GM19455 (cell line): ENCODE data around the gene IFT88.
A peak's percentile ranks its signal among the peaks of the same experiment; 100 is the strongest.

Experiments
- ATAC-seq: cut with Tn5 transposase; IDR thresholded peaks from one replicate; pipeline ENCODE4 v1.9.1; 2021; ENCODE audit not compliant: unreplicated experiment

The IFT88 gene, protein sequence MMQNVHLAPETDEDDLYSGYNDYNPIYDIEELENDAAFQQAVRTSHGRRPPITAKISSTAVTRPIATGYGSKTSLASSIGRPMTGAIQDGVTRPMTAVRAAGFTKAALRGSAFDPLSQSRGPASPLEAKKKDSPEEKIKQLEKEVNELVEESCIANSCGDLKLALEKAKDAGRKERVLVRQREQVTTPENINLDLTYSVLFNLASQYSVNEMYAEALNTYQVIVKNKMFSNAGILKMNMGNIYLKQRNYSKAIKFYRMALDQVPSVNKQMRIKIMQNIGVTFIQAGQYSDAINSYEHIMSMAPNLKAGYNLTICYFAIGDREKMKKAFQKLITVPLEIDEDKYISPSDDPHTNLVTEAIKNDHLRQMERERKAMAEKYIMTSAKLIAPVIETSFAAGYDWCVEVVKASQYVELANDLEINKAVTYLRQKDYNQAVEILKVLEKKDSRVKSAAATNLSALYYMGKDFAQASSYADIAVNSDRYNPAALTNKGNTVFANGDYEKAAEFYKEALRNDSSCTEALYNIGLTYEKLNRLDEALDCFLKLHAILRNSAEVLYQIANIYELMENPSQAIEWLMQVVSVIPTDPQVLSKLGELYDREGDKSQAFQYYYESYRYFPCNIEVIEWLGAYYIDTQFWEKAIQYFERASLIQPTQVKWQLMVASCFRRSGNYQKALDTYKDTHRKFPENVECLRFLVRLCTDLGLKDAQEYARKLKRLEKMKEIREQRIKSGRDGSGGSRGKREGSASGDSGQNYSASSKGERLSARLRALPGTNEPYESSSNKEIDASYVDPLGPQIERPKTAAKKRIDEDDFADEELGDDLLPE

GRCh38 chr13:20566898-20567874 lies at the start of gene IFT88:
Gene IFT88 (plus strand): TSS chr13:20567157. CDS start chr13:20574386, 7,229 bp downstream.
- ATAC-seq = peak; percentile 87

DNA sequence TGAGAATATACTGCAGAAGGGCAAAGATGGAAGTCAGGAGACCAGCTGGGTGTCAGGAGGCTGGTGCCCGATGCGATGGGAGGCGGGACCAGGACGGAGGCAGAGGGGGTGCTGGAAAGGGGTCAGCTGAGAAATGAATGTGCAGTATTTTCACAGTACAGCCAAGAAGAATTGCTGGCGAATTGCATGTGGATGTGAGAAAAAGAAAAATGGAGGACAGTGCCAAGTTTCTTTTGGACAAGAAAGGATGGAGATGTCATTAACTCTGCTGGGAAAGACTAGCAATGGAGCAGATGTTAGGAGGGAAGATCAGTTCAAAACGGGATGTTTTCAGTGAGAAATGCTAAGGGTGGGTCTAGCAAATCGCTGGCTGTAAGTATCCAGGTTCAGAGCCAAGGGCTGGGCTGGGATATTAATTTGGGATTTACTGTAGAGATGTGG lies 48.3 kb upstream of the IFT88 start:
- ATAC-seq = no peak

DNA sequence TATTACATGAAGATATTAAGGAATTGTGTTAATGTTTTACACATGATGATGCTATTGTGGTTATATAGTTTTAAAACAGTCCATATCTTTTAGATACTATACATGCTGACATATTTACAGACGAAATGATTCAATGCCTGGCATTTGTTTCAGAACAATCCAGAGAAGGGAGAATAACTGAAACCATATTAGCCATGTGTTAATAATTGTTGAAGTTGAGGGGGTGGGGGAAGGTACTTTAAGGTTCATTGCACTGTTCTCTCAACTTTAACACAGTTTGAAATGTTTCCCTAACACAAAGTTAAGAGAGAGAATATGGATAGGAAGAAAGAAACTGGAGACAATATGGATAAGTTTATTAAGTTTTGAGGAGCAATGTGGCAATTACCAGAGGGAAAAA lies 47.1 kb upstream of the IFT88 start:
- ATAC-seq = no peak

DNA sequence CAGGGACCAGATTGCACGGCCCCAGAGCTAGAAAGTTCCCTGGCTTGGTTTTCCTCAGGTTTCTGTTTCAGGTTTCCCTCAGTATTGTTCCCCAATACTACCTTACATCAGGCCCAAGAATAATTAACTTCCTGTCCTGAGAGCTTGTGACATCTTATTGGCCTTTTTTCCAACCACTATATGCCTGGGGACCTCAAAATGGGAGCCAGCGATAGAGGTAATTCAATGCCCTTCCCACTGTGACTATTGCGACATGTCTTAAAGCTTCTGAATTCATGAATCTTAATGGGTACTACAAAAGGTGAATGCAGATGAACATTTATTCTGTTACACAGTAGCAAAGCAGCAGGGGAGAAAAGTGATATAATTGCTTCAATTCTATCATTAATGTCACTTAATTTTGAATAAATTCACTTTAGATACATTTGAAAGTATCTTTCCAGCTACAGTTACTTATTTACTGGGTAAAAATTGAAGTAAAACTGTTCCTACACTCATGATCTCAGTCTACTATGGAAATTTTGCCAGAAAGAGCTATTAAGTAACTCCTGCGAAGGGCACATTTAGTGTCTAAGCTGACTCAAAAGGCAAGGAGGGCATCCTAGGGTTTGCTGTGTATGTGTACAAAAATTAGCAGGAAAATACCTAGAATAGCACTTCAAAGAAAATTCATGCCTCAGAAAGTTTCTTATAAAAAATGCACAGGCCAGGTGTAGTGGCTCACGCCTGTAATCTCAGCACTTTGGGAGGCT lies 45.4 kb upstream of the IFT88 start:
- no peak for ATAC-seq

DNA sequence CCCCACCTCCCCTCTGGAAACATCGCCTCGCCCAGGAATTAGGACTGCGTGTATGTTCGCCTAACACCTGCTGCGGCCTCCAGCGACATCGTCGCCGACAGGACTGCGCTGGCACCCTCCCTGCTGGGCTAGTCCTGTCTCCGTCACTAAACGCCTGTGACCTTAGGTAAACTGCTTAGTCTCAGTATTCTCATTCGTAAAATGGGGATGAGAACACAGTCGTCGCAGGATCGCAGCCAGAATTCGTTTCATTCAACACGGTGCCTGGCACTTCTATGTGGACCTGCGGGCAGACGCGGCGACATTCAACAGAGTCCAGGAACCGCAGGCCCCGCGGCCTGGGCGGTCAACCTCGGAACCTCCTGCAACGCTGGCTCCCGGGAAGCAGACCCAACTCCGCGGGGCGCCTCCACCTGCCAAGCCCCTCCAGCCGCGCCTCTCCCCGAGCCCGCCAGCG lies 41.8 kb upstream of the IFT88 start:
- peak; percentile 6 for ATAC-seq

- ATAC-seq = peak; percentile 77
These were observed 41.1 kb upstream of the IFT88 start, which contains the start of gene CRYL1 for GRCh38 chr13:20525601-20526544. Gene CRYL1 (minus strand): TSS chr13:20525857. CDS start chr13:20525794, 63 bp downstream.

- ATAC-seq = no peak
These were observed 40.3 kb upstream of the IFT88 start for GRCh38 chr13:20526664-20527063.

DNA sequence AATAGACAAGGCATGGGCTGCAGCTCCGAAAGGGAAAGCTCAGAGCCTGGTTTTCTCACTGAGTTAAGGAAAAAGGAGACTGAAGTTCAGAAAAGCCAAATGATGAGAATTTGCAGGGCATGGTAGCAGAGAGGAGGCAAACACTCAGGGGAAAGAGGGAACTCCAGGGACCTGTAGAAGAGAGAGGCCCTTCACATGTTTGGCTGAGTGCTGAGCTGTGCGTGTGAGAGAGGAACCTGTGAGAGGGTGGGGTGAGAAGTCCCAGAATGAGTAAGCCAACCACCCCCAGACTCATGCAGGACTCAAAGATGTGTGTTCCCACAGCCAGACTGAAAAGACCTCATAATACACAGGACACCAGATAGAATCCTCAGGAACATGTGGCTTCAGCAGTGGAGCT lies 38.5 kb upstream of the IFT88 start:
- ATAC-seq = peak; percentile 38

DNA sequence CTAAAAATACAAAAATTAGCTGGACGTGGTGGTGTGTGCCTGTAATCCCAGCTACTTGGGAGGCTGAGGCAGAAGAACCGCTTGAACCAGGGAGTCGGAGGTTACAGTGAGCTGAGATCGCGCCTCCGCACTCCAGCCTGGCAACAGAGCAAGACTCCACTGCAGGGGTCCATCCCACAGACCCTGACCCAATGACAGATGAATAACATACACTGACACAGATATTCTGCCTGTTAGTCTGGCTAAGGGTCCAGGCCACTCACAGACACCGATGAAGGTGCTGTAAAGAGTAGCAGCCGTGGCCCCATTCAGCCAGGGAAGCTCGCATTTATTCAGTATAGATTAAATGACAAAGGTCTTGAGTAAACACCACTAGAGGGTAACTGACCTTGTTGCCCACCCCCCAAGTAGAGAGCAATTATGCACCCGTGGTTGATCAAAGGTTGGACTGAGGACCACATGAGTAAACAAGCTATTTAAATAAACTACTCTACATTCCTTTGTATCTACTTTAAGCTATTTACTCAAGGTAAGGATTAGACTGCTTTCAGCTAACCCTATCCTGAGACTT lies 32.8 kb upstream of the IFT88 start:
- ATAC-seq = no peak

GRCh38 chr13:20536992-20537391 lies 30.0 kb upstream of the IFT88 start:
- ATAC-seq = no peak

DNA sequence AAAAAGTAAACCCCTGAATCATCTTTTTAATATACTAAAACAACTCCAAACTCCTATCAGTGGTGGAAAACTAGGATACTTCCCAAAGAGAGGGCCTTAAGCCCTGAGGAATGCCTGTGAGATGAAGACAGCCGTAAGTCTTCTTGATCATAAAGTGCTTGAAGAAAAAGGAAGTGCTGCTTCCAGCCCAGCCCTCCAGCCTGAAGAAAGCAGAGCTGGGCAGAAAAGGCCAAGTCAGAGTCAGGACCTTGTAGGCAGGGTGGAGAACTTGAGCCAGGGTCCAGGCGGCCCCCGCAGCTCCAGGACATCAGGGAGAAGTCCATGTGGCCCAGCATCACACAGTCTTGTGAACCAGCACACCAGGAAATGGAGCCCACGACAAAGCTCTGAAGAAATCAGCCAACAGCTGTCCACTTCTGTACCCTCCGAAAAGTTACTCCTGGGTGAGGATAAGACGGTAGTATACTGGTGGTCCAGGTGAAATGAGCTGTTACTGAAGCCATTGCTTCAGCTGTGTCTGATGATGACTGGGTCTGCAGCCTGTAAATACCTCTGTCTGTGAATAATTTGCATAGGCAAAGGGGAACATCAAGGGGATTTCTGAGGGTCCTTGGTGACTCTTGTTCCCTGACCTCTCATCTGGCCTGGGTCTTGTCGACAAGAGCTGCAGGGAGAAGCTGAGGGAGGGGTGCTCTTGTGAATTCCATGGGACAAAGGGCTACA lies 22.6 kb upstream of the IFT88 start:
- no peak for ATAC-seq

DNA sequence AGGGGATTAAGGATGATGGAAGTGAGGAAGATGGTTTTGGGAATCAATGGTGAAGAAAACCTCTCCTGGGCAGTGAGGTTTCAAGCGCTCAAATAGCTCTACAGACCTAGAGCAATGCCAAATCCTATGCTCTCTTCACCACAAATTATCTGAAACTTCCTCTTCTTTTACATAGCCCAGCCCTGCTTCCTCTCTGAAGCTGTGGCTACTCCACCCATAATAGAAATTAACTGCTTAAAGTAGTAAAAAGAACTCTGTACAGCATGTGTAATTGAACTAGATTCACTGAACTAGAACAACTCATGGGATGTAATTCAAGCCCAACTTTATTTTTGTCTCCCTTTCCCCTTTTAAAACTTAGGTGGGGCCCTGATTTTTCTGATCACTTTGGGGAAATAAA lies 20.4 kb upstream of the IFT88 start:
- ATAC-seq = no peak

GRCh38 chr13:20547479-20547908 lies 19.5 kb upstream of the IFT88 start:
- ATAC-seq = no peak

- ATAC-seq = no peak
These were observed 16.2 kb upstream of the IFT88 start for GRCh38 chr13:20550799-20551198.

DNA sequence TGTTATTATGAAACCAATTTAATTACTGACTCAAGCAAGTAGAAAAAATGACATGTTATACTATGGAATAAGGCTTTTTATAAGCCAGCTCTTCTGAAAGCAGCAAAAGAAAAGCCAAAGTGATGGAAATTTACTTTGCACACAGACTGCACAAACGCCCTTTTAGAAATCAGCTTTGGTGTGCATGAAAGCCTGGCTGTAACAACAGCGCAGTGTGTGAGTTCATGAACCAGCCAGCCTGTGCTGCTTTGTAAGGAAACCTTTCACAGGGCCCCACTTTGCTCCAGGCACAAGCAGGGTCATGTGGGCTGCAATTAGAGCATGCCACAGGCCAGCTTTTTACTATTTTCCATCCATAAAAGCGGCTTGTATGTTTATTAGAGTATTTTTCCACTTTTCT lies 13.6 kb upstream of the IFT88 start:
- no peak for ATAC-seq

- ATAC-seq = no peak
These were observed 8.0 kb upstream of the IFT88 start for GRCh38 chr13:20558982-20559381.

- no peak for ATAC-seq
These were observed 7.1 kb upstream of the IFT88 start for GRCh38 chr13:20559659-20560356.
